HG03571 (cell line): Measurements from ENCODE around the gene PCSK7.
"Not testable (repeated sequence)": the region's sequence is repeated elsewhere in the genome, so short reads cannot be mapped to it uniquely, and the experiment has no call there.

ENCODE experiments used
- ATAC-seq: cut with Tn5 transposase; IDR thresholded peaks from one replicate; pipeline ENCODE4 v1.9.1; 2021; ENCODE audit not compliant: unreplicated experiment

The PCSK7 gene

GRCh38 chr11:117218133-117218915, 13.5 kb downstream of the PCSK7 start:
- ATAC-seq: no peak

- no peak for ATAC-seq
These were observed 14.5 kb downstream of the PCSK7 start for GRCh38 chr11:117217141-117218084.

- ATAC-seq: no peak
These were observed 17.3 kb downstream of the PCSK7 start for GRCh38 chr11:117214404-117215110.

GRCh38 chr11:117212697-117213355, 19.0 kb downstream of the PCSK7 start:
- no peak for ATAC-seq

GRCh38 chr11:117210620-117211019, 21.3 kb downstream of the PCSK7 start:
- ATAC-seq: no peak

- ATAC-seq: not testable (repeated sequence)
These were observed 22.3 kb downstream of the PCSK7 start for GRCh38 chr11:117209351-117210125.

GRCh38 chr11:117208710-117209109, 23.2 kb downstream of the PCSK7 start:
- ATAC-seq: not testable (repeated sequence)

GRCh38 chr11:117207481-117207880, 24.4 kb downstream of the PCSK7 start:
- ATAC-seq: not testable (repeated sequence)

GRCh38 chr11:117206859-117207258, 25.0 kb downstream of the PCSK7 start:
- ATAC-seq: not testable (repeated sequence)

- not testable (repeated sequence) for ATAC-seq
These were observed 25.8 kb downstream of the PCSK7 start for GRCh38 chr11:117206111-117206510.

GRCh38 chr11:117205211-117205818, 26.6 kb downstream of the PCSK7 start:
- ATAC-seq: no peak

- no peak for ATAC-seq
These were observed 27.4 kb downstream of the PCSK7 start for GRCh38 chr11:117204283-117205080.

- ATAC-seq: no peak
These were observed 28.8 kb downstream of the PCSK7 start for GRCh38 chr11:117203069-117203407.

GRCh38 chr11:117202386-117203068, 29.3 kb downstream of the PCSK7 start:
- no peak for ATAC-seq

- no peak for ATAC-seq
These were observed 30.1 kb downstream of the PCSK7 start for GRCh38 chr11:117201658-117202305.

- ATAC-seq: no peak
These were observed 30.8 kb downstream of the PCSK7 start for GRCh38 chr11:117200813-117201657.
